OCI-LY3 (cell line): ENCODE measurements around the gene MYOF.

Source experiments
- CTCF ChIP-seq: fragments of 200-600, 300-600 bp; sonication (generic); IDR thresholded peaks from 2 replicates; pipeline ENCODE4 v1.5.1; 2014; ENCODE audit warnings: antibody characterized with exemption, low read length, low read depth
- EZH2phosphoT487 ChIP-seq: fragments of 200-600 bp; shearing (Covaris generic); IDR thresholded peaks from 2 replicates; pipeline ENCODE4 v1.6.1; 2018; ENCODE audit warnings: antibody characterized with exemption, mixed run types, low read depth

- no peak for TF ChIP-seq CTCF
- no peak for TF ChIP-seq EZH2phosphoT487
Observed at GRCh38 chr10:93505075-93505474, 22.9 kb upstream of the MYOF start.
